IPS-15b (cell line): ENCODE data around the gene PPP1R1B.
A peak's percentile ranks its signal among the peaks of the same experiment; 100 is the strongest.

Experiments used
- H3K27me3 ChIP-seq: one replicate; pipeline ENCODE4 v1.6.1; 2013; ENCODE audit warnings: low read length; ENCODE audit not compliant: control insufficient read depth, insufficient read depth
- H3K36me3 ChIP-seq: one replicate; pipeline ENCODE4 v1.6.1; 2013; ENCODE audit warnings: low read length; ENCODE audit not compliant: control insufficient read depth, insufficient read depth
- H3K4me1 ChIP-seq: one replicate; pipeline ENCODE4 v1.6.1; 2013; ENCODE audit warnings: mild to moderate bottlenecking, low read length; ENCODE audit not compliant: control insufficient read depth, insufficient read depth
- H3K4me3 ChIP-seq: one replicate; pipeline ENCODE4 v1.5.1; 2013; ENCODE audit warnings: low read depth, low read length
- H3K9ac ChIP-seq: one replicate; pipeline ENCODE4 v1.6.1; 2013; ENCODE audit warnings: low read depth, mild to moderate bottlenecking, low read length
- H3K9me3 ChIP-seq: one replicate; pipeline ENCODE4 v1.6.1; 2013; ENCODE audit warnings: mild to moderate bottlenecking, low read length; ENCODE audit not compliant: control insufficient read depth, insufficient read depth

The PPP1R1B gene

DNA sequence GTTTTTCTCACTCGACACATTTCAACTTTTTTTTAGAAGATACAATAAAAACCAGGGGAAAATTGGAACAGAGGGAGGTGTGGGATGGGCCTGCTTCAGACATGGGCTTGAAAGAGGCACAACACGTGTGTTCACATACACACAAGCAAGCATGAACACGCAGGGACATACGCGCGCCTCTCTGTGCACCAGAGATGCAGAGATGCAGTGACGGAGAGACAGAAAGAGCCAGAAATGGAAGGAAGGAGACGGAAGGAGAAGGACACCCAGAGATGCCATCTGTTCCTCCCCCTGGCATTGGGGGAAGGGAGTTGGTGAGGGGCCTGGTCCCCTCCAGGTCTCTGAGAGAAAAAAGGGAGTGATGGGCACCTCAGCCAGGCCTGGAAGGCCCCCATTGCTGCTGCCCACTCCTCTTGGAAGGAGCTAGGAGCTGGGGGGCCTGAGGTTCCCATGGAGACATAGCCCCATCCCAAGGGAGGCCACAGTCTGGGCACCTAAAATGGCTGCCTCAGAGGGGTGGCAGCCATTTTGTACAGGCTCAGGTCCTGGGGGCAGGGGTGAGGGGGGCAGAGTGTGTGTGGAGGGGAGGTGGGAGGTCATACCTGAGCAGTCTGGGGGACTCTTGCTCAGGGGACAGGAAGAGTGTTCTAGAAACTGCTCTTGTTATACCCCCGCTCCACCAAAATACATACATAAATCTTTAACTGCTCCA lies 15.2 kb upstream of the PPP1R1B start:
- Histone ChIP-seq H3K4me1 (peaks cover 9% of the 10 kb centered on the region), H3K9ac (no peak overlapping the region), H3K27me3 (peaks cover 86% of the 10 kb centered on the region), H3K4me3 (no peak overlapping the region), H3K9me3 (no peaks in the 10 kb centered on the region), H3K36me3 (no peaks in the 10 kb centered on the region)

DNA sequence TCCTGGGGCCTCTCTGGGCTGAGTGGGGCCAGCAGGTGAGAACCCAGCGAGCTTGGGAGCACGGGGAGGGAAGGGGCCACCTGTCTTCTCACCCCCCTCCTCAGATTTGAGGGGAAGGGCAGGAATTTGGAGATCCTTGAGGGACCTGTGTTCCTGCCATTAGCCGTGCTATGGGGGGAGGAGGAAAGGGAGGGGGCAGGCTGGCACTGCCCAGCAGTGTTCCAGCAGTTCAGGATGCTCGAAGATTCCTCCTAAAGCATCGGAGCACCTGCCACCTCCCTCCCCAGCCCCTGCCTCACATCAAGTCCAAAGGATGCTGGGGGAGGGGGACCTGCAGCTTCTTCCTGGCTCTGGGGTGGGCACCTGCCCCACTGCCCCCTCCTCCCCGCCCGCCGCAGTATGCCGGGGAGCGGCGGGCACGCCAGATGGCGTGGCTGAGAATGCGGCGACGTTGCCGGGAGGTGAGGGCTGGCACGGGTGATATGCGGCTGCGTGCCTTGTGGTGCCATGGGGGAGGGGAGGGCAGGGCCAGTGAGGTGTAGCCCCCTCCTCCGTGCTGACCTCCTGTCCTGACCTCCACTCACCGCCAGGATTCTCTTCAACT lies 14.4 kb upstream of the PPP1R1B start:
- Histone ChIP-seq H3K4me3 (no peak overlapping the region), H3K4me1 (peaks cover 9% of the 10 kb centered on the region), H3K27me3 (peaks cover 87% of the 10 kb centered on the region), H3K9ac (no peak overlapping the region), H3K9me3 (no peaks in the 10 kb centered on the region), H3K36me3 (no peaks in the 10 kb centered on the region)

DNA sequence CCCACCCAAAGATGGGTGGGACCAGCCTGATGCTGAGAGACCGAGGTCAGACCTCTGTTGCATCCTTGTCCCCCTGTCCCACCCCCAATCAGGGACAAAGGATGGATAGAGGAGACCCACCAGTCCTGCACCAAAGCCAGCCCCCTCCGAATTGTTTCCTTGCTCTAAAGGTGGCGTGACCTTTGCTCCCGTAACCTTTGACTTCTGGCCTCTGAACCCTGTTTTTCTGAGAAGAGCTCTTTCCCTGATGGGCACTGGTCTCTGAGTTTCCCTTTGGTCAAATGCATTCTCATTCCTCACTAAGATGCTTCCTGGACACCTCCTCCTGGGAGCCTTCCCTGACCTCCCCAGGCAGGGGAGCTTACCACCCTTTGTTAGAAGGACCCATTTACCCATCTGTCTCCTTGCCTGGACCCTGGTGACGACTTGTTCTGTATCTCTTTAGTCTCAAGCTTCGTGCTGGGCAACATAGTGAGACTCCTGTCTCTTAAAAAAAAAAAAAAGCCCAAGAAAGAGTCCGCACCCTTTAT lies 13.8 kb upstream of the PPP1R1B start:
- Histone ChIP-seq H3K4me1 (peaks cover 9% of the 10 kb centered on the region), H3K9ac (no peak overlapping the region), H3K9me3 (no peaks in the 10 kb centered on the region), H3K4me3 (no peak overlapping the region), H3K36me3 (no peaks in the 10 kb centered on the region), H3K27me3 (peaks cover 83% of the 10 kb centered on the region)

DNA sequence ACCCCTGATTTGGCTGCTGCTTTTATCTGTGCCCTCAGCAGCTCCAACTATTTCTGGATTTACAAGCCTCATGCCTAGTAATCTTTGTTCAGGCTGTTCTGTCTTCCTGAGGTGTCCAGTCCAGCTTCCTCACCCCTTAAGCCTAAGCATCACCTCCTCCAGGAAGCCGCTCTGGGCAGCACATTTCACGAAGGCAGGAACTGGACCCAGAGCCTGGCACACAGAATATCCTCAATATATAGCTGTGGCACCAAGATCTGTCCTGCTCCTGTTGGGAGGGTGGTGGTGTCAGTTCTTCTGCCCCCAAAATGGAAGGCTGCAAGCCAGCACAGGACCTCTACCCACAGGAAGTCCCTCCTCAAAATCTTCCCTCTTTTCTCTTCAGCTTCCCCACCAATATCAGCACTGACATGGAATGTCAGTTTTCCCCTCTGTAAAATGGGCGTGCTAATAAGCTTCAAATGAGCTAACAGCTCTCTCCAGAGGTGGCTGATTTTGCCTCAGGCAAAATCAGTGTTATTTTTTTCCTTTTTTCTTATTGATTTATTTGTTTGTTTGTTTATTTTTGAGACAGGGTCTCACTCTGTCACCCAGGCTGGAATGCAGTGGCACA lies 12.1 kb upstream of the PPP1R1B start:
- Histone ChIP-seq H3K27me3 (peaks cover 82% of the 10 kb centered on the region), H3K9me3 (no peaks in the 10 kb centered on the region), H3K36me3 (no peaks in the 10 kb centered on the region), H3K4me3 (no peak overlapping the region), H3K4me1 (peaks cover 4% of the 10 kb centered on the region), H3K9ac (no peak overlapping the region)

DNA sequence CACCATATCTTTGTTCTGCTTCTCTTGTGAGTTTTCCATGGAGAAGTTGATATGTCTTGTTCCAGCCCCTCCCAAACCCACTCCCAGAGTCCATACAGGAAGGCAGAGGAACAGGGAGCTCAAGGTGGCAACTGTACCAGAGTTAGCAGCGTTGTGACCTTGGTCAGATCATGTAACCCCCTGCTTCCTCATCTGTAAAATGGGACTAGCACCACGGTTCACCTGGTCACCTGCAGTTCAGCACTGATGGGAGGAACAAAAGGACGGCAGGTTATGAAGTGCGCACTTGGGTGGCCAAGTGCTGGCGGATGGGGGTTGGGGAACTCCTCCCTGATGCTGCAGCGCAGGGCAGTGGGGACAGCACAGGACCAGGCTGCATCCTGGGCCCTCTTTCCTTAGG lies 11.3 kb upstream of the PPP1R1B start:
- peaks cover 4% of the 10 kb centered on the region for H3K4me1 ChIP-seq
- peaks cover 80% of the 10 kb centered on the region for H3K27me3 ChIP-seq
- H3K36me3 ChIP-seq, result no peaks in the 10 kb centered on the region
- no peaks in the 10 kb centered on the region for H3K9me3 ChIP-seq
- H3K9ac ChIP-seq, result no peak overlapping the region
- no peak overlapping the region for H3K4me3 ChIP-seq

DNA sequence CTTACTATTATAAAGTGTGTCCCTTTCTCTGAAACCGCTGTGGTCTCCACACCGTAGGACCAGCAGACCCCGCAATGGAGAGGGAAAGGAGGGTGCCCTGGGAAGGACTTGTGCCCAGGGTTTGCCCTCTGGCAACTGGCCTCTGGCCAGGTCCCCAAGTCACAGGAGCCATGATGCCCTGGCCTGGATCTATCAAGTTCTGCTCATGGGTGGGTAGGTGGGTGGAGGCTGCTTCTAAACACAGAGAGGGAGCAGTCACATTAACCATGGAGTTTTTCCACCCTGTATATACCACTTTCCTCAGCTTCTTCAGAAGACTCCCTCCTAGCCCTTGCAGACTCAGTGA lies 9.7 kb upstream of the PPP1R1B start:
- no peaks in the 10 kb centered on the region for H3K9me3 ChIP-seq
- H3K27me3 ChIP-seq, result peaks cover 77% of the 10 kb centered on the region
- H3K9ac ChIP-seq, result no peak overlapping the region
- H3K4me1 ChIP-seq, result peaks cover 5% of the 10 kb centered on the region
- peak overlapping the region; percentile 33 for H3K4me3 ChIP-seq
- no peaks in the 10 kb centered on the region for H3K36me3 ChIP-seq

DNA sequence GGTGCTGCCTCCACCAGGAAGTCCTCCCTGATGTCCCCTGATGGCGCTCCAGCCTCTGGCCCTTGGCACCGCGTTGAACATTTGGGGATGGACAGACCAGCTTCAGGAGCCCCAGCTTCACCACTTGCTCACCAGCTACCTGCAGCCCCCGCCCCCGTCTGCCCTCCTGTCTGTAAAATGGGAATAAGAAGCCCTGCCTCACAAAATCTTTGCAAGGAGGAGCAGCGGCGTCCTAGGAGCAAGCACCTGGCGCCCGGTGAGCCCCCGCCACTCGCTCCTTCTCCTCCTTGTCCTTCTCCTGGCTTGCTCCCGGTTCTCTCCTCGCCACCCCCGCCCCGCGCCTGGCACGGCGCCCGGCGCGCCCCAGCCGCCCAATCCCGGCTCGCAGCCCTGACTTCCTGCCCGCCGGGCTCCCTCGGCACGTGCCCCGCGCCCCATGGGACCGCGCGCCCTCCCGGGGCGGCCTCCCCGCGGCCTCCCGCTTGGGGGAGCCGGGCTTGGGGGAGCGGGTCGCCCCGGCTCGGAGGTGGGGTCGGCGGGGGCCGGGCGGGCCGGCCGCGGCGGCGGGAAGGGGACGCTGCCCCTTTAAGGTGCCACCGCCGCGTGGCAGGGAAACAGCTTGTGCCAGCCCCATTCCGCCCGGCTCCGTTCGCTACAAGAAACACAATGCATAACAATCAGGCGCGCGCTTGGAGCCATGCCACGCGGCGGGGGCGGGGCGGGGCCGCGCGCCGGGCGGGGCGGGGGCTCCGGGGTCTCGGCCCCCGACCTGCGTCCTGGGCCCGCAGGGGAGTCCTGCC lies 9.1 kb upstream of the PPP1R1B start:
- peaks cover 78% of the 10 kb centered on the region for H3K27me3 ChIP-seq
- peak overlapping the region; percentile 68 for H3K4me3 ChIP-seq
- no peaks in the 10 kb centered on the region for H3K36me3 ChIP-seq
- H3K9me3 ChIP-seq, result no peaks in the 10 kb centered on the region
- peaks cover 8% of the 10 kb centered on the region for H3K4me1 ChIP-seq
- no peak overlapping the region for H3K9ac ChIP-seq

DNA sequence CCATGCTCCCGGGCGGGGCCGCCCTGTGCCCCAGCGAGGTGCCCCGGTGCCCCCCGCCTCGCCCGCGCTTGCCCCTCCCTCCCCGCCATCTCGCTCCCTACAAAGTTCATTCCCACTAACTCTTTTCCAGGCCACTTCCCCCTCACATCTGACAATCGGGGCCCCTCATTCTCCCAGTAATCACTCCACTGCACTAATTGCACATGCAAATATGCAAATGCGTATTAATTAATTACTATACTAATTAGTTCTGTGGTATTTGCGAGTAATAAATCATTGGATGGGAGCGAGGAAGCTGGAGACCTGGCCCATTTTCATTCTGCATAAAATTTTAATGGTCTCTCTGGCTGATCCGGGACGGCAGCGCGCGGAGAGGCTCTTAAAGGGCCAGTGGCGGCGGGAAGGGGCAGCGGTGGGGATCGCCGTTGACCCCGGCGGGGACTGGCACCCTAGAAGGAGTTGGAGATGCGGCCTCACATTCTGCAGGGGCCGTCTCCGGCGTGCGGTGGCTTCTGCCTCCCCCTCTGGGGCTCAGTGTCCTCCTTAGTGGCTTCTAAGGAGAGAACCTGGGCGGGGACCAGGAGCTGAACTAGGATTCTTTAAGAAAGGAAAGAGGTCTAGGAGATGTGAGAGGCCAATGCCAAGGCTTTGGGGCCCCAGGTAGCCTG lies 8.4 kb upstream of the PPP1R1B start:
- peaks cover 75% of the 10 kb centered on the region for H3K27me3 ChIP-seq
- H3K4me1 ChIP-seq, result peaks cover 8% of the 10 kb centered on the region
- no peaks in the 10 kb centered on the region for H3K36me3 ChIP-seq
- H3K9me3 ChIP-seq, result no peaks in the 10 kb centered on the region
- no peak overlapping the region for H3K9ac ChIP-seq
- peak overlapping the region; percentile 68 for H3K4me3 ChIP-seq

DNA sequence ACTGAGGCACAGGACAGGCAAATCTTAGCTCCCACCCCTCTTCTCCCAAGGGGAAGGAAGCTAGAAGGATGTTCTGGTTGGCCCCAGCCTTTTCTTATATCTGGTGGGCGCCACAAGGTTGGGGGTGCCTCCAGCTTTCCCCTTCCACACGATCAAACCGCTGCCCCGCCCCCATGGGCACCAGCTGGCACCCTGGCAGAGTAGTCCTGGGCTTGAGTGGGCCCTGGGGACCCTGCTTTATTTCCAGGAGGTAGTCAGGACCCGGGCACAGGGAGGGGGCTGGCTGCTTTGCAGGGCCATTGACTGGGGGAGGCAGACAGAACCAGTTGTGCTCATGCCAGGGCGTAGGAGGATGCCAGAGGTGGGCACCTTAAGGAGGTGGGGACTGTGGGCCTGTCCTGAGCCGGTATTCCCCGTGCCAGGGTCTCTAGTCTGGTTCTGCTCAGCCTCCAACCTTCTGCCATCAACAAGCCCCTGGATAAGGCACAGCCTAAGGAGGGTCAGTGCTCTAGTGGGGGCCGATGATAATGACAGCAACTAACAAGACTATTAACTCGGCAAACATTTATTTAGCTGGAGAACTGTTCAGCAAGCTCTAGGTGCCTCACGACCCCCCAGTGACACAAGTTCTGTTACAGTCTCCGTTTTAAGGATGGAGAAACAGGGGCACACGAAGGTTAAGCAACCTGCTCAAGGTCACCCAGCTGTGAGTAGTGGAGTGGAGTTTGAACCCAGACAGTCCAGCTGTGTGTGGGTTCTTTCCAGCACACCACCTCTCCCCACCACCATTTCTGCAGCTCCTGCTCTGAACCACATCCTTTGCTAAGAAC lies 7.6 kb upstream of the PPP1R1B start:
- Histone ChIP-seq H3K27me3 (peaks cover 77% of the 10 kb centered on the region), H3K4me1 (peaks cover 8% of the 10 kb centered on the region), H3K9me3 (no peaks in the 10 kb centered on the region), H3K4me3 (peak overlapping the region; percentile 68), H3K9ac (no peak overlapping the region), H3K36me3 (no peaks in the 10 kb centered on the region)

DNA sequence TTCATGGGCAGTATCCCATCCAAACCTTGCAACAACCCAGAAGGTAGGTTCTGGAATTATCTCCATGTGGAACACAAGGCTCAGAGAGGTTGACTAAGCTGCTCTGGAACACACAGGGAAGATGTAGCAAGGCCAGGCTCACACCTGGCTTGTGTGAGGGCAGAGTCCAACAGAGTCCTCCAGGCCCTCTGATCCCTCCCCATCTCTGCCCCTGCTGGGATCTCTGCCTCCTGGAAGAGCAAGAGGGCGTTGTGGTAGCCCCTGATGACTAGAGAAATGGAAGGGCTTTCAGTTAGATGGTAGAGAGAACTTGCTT lies 7.0 kb upstream of the PPP1R1B start:
- Histone ChIP-seq H3K27me3 (peaks cover 76% of the 10 kb centered on the region), H3K4me1 (peaks cover 8% of the 10 kb centered on the region), H3K36me3 (no peaks in the 10 kb centered on the region), H3K9ac (no peak overlapping the region), H3K9me3 (no peaks in the 10 kb centered on the region), H3K4me3 (no peak overlapping the region)
